Liver (tissue), 9 donors: ENCODE data around the gene CELSR1. TPM values are rescaled to one million over a fixed set of nuclear protein-coding genes. Genes with fewer than 3 reads are reported as not detected.

Source experiments
- DNase-seq: peaks from one replicate; pipeline ENCODE4 v3.0.0-alpha.2; 2017; ENCODE audit warnings: low spot score
- H3K27ac ChIP-seq, 2 donors: one replicate each; pipeline ENCODE4 v1.7.0; 2013; ENCODE audit warnings: inconsistent platforms in 2 of 2, low read length in 2 of 2, control low read depth in 1 of 2, low read depth in 1 of 2, mild to moderate bottlenecking in 1 of 2
- H3K27me3 ChIP-seq, 4 donors: one replicate each; pipeline versions ENCODE4 v1.6.1 to v1.7.0; 2013; ENCODE audit warnings: low read length in 3 of 4, inconsistent platforms in 1 of 4, mild to moderate bottlenecking in 1 of 4, moderate library complexity in 1 of 4; ENCODE audit not compliant: control insufficient read depth in 4 of 4, insufficient read depth in 4 of 4
- H3K36me3 ChIP-seq, 4 donors: one replicate each; pipeline versions ENCODE4 v1.6.1 to v1.7.0; 2013; ENCODE audit warnings: low read length in 3 of 4, mild to moderate bottlenecking in 3 of 4, low read depth in 1 of 4, moderate library complexity in 1 of 4; ENCODE audit not compliant: control insufficient read depth in 4 of 4, insufficient read depth in 3 of 4
- H3K4me1 ChIP-seq, 4 donors: one replicate each; pipeline versions ENCODE4 v1.6.1 to v1.7.0; 2013; ENCODE audit warnings: low read length in 3 of 4, mild to moderate bottlenecking in 3 of 4, moderate library complexity in 1 of 4; ENCODE audit not compliant: control insufficient read depth in 4 of 4, insufficient read depth in 4 of 4
- H3K4me3 ChIP-seq, 3 donors: one replicate each; pipeline versions ENCODE4 v1.6.1 to v1.7.0; 2013; ENCODE audit warnings: low read length in 3 of 3, control low read depth in 1 of 3, low read depth in 1 of 3, mild to moderate bottlenecking in 1 of 3
- H3K9ac ChIP-seq, 2 donors: one replicate each; pipeline ENCODE4 v1.7.0; 2013; ENCODE audit warnings: low read length in 2 of 2, mild to moderate bottlenecking in 2 of 2, moderate library complexity in 2 of 2, control low read depth in 1 of 2, low read depth in 1 of 2
- H3K9me3 ChIP-seq, 4 donors: one replicate each; pipeline versions ENCODE4 v1.6.1 to v1.7.0; 2013; ENCODE audit warnings: low read length in 3 of 4; ENCODE audit not compliant: control insufficient read depth in 4 of 4
- ATF3 ChIP-seq: IDR thresholded peaks from 2 replicates; pipeline ENCODE4 v1.6.1; 2016; ENCODE audit warnings: antibody characterized with exemption
- CTCF ChIP-seq: fragments of 150-350 bp; IDR thresholded peaks from 2 replicates; pipeline ENCODE4 v1.5.1; 2017; ENCODE audit warnings: improper control_type of control experiment, low read depth, low read length; ENCODE audit not compliant: missing input control
- EGR1 ChIP-seq, 2 donors: IDR thresholded peaks; 2 replicates each; pipeline ENCODE4 v1.6.1; 2016 to 2018; ENCODE audit warnings: antibody characterized with exemption in 2 of 2, low read depth in 2 of 2
- FOXA1 ChIP-seq: IDR thresholded peaks from 2 replicates; pipeline ENCODE4 v1.6.1; 2016; ENCODE audit warnings: antibody characterized with exemption
- FOXA2 ChIP-seq: IDR thresholded peaks from 2 replicates; pipeline ENCODE4 v1.6.1; 2016; ENCODE audit warnings: antibody characterized with exemption
- GABPA ChIP-seq, 2 donors: IDR thresholded peaks in 1 of 2; conservative IDR thresholded peaks in 1 of 2; 2 replicates each; pipeline ENCODE4 v1.6.1; 2016; ENCODE audit warnings: antibody characterized with exemption in 2 of 2, mild to moderate bottlenecking in 1 of 2, moderate library complexity in 1 of 2
- HNF4A ChIP-seq, 2 donors: conservative IDR thresholded peaks; 2 replicates each; pipeline ENCODE4 v1.6.1; 2016; ENCODE audit warnings: antibody characterized with exemption in 2 of 2, mild to moderate bottlenecking in 2 of 2
- HNF4G ChIP-seq: IDR thresholded peaks from 2 replicates; pipeline ENCODE4 v1.6.1; 2016; ENCODE audit warnings: antibody characterized with exemption
- JUND ChIP-seq, 2 donors: IDR thresholded peaks; 2 replicates each; pipeline ENCODE4 v1.6.1; 2016; ENCODE audit warnings: antibody characterized with exemption in 2 of 2
- MAX ChIP-seq: IDR thresholded peaks from 2 replicates; pipeline ENCODE4 v1.6.1; 2016; ENCODE audit warnings: antibody characterized with exemption
- NR2F2 ChIP-seq: IDR thresholded peaks from 2 replicates; pipeline ENCODE4 v1.6.1; 2016; ENCODE audit warnings: antibody characterized with exemption
- RAD21 ChIP-seq, 2 donors: IDR thresholded peaks; 2 replicates each; pipeline ENCODE4 v1.6.1; 2016; ENCODE audit warnings: antibody characterized with exemption in 2 of 2, mild to moderate bottlenecking in 2 of 2
- RXRA ChIP-seq, 2 donors: IDR thresholded peaks; 2 replicates each; pipeline ENCODE4 v1.6.1; 2017 to 2018; ENCODE audit warnings: antibody characterized with exemption in 2 of 2, mild to moderate bottlenecking in 1 of 2
- SP1 ChIP-seq: IDR thresholded peaks from 2 replicates; pipeline ENCODE4 v1.6.1; 2018; ENCODE audit warnings: antibody characterized with exemption, mild to moderate bottlenecking
- YY1 ChIP-seq: IDR thresholded peaks from 2 replicates; pipeline ENCODE4 v1.6.1; 2016; ENCODE audit warnings: antibody characterized with exemption, mild to moderate bottlenecking
- ZBTB33 ChIP-seq: IDR thresholded peaks from 2 replicates; pipeline ENCODE4 v1.6.1; 2016; ENCODE audit warnings: antibody characterized with exemption
- WGBS: extraction: QIAGEN DNeasy Blood & Tissue Kit; methylation state at CpG from one replicate; pipeline ENCODE4 v1.1.7; 2013; 5-methylcytosine and 5-hydroxymethylcytosine counted together
- polyA plus RNA-seq, 2 donors: library from polyadenylated mRNA; stranded (reverse) in 1 of 2; unstranded in 1 of 2; fragments of 200-250 nt in 1 of 2; fragments of >200 nt in 1 of 2; fragmentation: Nextera tagmentation in 1 of 2; extraction: Ambion mirVana in 1 of 2; gene quantifications; one replicate each; pipeline versions ENCODE4 v1.2.1 to v1.2.3, GENCODE V29; 2013 to 2015
- total RNA-seq, 2 donors: library from RNA; depleted of rRNA; stranded (reverse); fragments of >200 nt; gene quantifications; one replicate each; pipeline ENCODE4 v1.2.3, GENCODE V29; 2014
- donor health status: healthy.
- donor health status: healthy.
- donor health status: healthy.
- donor health status: healthy.
- donor health status: healthy.

CELSR1 gene
- total and polyA plus RNA-seq, 4 donors = 0.37 to 1.6 (median 1.3) TPM

- Histone ChIP-seq H3K9me3 (no peaks in the 10 kb centered on the region), H3K27me3 (no peaks in the 10 kb centered on the region), H3K4me3 (no peak overlapping the region), H3K27ac (no peak overlapping the region), H3K9ac (no peak overlapping the region), H3K4me1 (peaks cover 0 to 6% (median 1%) of the 10 kb centered on the region in 4 donors), H3K36me3 (no peaks in the 10 kb centered on the region)
- no peak for DNase-seq
- TF ChIP-seq RAD21 (IDR thresholded peaks at IDR 0.05) = peak in 1 of 2 donors; percentile 18
- no peak for TF ChIP-seq JUND (IDR thresholded peaks at IDR 0.05)
- 43% methylated on average over 8 of the region's 8 CpGs for WGBS
Observed at GRCh38 chr22:46557736-46558480, 20.5 kb upstream of the CELSR1 start.

GRCh38 chr22:46556775-46557174 is 19.4 kb upstream of the CELSR1 start:
- no peaks in the 10 kb centered on the region for H3K27me3 ChIP-seq
- WGBS = 96% methylated on average over 3 of the region's 3 CpGs
- H3K4me1 ChIP-seq = peaks cover 0 to 6% (median 1%) of the 10 kb centered on the region in 4 donors
- TF ChIP-seq GABPA (IDR thresholded peaks at IDR 0.05 in 1 of 2, conservative IDR thresholded peaks at IDR 0.05 in 1 of 2) = no peak
- TF ChIP-seq ATF3 = no peak
- TF ChIP-seq JUND (IDR thresholded peaks at IDR 0.05) = no peak
- TF ChIP-seq ZBTB33 = no peak
- TF ChIP-seq CTCF = no peak
- no peak for TF ChIP-seq YY1
- no peak for TF ChIP-seq FOXA1
- TF ChIP-seq FOXA2 = no peak
- TF ChIP-seq EGR1 (IDR thresholded peaks at IDR 0.05; ENCODE audit: low read depth in 2 of 2) = no peak
- no peak overlapping the region for H3K4me3 ChIP-seq
- no peak for DNase-seq
- H3K27ac ChIP-seq = no peak overlapping the region
- H3K36me3 ChIP-seq = no peaks in the 10 kb centered on the region
- no peak overlapping the region for H3K9ac ChIP-seq
- H3K9me3 ChIP-seq = no peaks in the 10 kb centered on the region

- Histone ChIP-seq H3K27me3 (no peaks in the 10 kb centered on the region), H3K9ac (no peak overlapping the region), H3K9me3 (no peaks in the 10 kb centered on the region), H3K27ac (no peak overlapping the region), H3K4me3 (no peak overlapping the region), H3K4me1 (peaks cover 0 to 6% (median 1%) of the 10 kb centered on the region in 4 donors), H3K36me3 (no peaks in the 10 kb centered on the region)
- no peak for DNase-seq
- 98% methylated on average over 4 of the region's 4 CpGs for WGBS
- no peak for TF ChIP-seq NR2F2
- no peak for TF ChIP-seq MAX
- TF ChIP-seq ATF3 = no peak
- TF ChIP-seq JUND (IDR thresholded peaks at IDR 0.05) = no peak
- no peak for TF ChIP-seq RXRA (IDR thresholded peaks at IDR 0.05)
- TF ChIP-seq RAD21 (IDR thresholded peaks at IDR 0.05) = no peak
- TF ChIP-seq FOXA2 = no peak
- TF ChIP-seq HNF4G = no peak
- TF ChIP-seq FOXA1 = no peak
- no peak for TF ChIP-seq EGR1 (IDR thresholded peaks at IDR 0.05; ENCODE audit: low read depth in 2 of 2)
- no peak for TF ChIP-seq HNF4A (conservative IDR thresholded peaks at IDR 0.05)
- no peak for TF ChIP-seq YY1
- no peak for TF ChIP-seq ZBTB33
- no peak for TF ChIP-seq CTCF
- TF ChIP-seq SP1 = no peak
- TF ChIP-seq GABPA (IDR thresholded peaks at IDR 0.05 in 1 of 2, conservative IDR thresholded peaks at IDR 0.05 in 1 of 2) = no peak
Observed at GRCh38 chr22:46553189-46553588, 15.8 kb upstream of the CELSR1 start.
